Left lobe of liver (tissue), 2 donors: ENCODE measurements around the gene TTC3. TPM values are rescaled to one million over a fixed set of nuclear protein-coding genes. Genes with fewer than 3 reads are reported as not detected.
"Not testable (repeated sequence)": the region's sequence is repeated elsewhere in the genome, so short reads cannot be mapped to it uniquely, and the experiment has no call there.

ENCODE experiments used
- ATAC-seq: fragments of 200-7000 bp; cut with Tn5 transposase; one replicate; pipeline ENCODE4 v1.9.1; 2020; ENCODE audit warnings: mild to moderate bottlenecking, moderate library complexity
- DNase-seq: peaks from one replicate; pipeline ENCODE4 v3.0.0-alpha.2; 2020; ENCODE audit warnings: low spot score
- total RNA-seq: library from RNA; stranded (reverse); gene quantifications from one replicate; pipeline ENCODE4 v1.2.1, GENCODE V29; 2021
- donor health status: DM: no; HTN: no; CAD: no; lungs with moderate emphysema.
- donor health status: DM: no; HTN: yes; CAD: no.

Gene TTC3
- total RNA-seq, 1 donor from 2014 or later, result 50.5 TPM

DNA sequence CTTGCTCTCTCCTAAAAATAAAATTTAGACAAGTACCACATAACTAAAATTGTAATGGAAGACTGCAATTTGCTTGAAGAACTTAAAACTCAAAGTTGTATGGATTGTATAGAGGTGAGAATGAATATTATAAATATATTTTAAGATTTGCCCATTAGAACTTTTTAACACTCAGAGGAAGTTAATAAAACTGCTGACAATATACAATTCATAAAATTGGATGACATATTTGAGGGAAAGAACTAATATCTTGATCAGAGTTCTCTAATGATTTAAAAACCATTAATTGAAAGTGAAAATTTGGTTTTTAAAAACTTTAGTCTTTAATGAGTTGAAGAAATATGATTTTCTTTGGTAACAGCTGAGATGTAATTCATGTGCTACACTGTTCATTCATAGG is 20.9 kb downstream of the TTC3 start:
- no peak for DNase-seq
- ATAC-seq, result no peak

DNA sequence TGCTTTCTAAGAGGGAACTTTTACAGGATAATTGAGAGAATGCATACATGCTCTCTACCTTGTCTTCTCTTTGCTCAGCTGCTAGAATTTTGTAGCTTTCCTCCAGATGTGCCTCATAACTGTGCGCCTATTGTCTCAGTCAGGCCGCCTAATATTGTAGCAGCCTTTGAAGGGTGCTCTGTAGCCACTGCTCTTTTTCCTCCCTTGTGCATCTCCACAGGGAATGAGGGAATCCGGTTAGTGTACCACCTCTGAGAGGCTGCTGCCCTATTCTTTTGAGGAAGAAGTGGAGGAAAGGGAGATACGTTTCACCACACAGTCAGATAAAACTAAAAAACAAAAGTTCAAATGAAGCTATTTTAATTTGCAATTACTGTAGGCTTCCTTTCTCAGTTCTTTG is 22.8 kb downstream of the TTC3 start:
- no peak for ATAC-seq

GRCh38 chr21:37098751-37099150 is 25.7 kb downstream of the TTC3 start:
- DNase-seq (no peak), ATAC-seq (no peak)

More for the DNA sequence above, 22.8 kb downstream of the TTC3 start:
- DNase-seq, result no peak

DNA sequence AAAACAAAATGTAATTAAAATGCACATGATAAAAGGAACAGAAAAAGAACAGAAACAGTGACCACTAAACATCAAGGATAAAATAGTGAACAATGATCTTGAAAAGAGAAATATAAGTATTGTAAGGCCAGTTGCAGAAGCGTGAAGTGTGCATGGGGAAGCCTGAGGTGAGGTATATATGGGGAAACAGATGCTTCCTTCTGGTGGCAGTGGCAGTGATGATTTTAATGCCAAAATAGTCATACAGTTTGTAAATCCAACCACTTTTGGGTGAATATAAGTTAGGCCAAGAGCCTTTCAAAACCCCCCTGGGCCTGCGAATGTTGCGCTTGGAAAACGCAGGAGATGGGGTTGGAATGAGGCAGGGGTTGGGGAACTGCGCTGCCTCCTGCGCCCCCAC is 27.3 kb downstream of the TTC3 start:
- DNase-seq, result no peak
- ATAC-seq, result no peak

DNA sequence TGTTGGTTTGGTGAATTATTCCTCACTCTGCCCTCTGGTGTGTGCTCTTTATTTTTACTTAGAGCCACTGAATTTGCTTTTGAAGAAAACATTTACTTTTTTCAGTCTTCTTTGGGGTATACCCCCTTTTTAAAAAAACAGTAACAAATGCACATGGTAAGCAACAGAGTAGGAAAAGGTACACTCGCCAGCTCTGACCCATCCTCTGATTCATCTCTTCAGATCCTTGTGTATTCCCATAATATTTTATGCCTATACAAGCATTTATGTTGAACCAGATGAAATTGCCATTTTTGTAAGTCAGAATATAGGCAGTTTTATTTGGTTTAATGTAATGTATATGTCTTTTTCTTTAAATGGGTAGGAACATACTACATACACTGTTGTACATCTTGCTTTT is 28.3 kb downstream of the TTC3 start:
- ATAC-seq, result no peak

DNA sequence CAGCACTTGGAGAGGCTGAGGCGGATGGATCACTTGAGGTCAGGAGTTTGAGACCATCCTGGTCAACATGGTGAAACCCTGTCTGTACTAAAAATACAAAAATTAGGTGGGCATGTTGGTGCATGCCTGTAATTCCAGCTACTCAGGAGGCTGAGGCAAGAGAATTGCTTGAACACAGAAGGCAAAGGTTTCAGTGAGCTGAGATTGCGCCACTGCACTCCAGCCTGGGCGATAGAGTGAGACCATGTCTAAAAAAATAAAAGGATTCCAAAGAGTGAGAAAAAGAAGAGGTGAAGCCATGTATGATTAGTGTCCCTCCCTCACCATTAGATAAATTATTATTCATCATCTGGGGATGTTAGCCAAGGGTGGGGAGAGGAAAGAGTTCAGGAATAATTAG is 29.7 kb downstream of the TTC3 start:
- DNase-seq, ATAC-seq: not testable (repeated sequence)

More for the DNA sequence above, 28.3 kb downstream of the TTC3 start:
- no peak for DNase-seq

GRCh38 chr21:37106998-37107397 is 33.9 kb downstream of the TTC3 start:
- DNase-seq, result no peak
- no peak for ATAC-seq

- not testable (repeated sequence) for DNase-seq, ATAC-seq
Observed at GRCh38 chr21:37111029-37111428, 38.0 kb downstream of the TTC3 start.

DNA sequence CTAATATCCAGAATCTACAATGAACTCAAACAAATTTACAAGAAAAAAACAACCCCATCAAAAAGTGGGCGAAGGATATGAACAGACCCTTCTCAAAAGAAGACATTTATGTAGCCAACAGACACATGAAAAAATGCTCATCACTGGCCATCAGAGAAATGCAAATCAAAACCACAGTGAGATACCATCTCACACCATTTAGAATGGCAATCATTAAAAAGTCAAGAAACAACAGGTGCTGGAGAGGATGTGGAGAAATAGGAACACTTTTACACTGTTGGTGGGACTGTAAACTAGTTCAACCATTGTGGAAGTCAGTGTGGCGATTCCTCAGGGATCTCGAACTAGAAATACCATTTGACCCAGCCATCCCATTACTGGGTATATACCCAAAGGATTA is 41.2 kb downstream of the TTC3 start:
- not testable (repeated sequence) for ATAC-seq, DNase-seq

DNA sequence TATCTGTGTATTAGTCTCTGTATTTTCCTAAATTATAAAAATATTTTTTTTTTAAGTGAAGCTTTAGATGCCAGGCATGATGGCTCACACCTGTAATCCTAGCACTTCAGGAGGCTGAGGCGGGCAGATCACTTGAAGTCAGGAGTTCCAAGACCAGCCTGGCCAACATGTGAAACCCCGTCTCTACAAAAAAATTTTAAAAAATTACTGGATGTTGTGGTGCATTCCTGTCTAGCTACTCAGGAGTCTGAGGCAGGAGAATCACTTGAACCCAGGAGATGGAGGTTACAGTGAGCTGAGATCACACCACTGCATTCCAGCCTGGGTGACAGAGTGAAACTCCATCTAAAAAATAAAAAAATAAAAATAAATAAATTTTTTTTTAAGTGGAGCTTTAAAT is 43.4 kb downstream of the TTC3 start:
- ATAC-seq, DNase-seq: not testable (repeated sequence)

- DNase-seq (no peak), ATAC-seq (no peak)
Observed at GRCh38 chr21:37117204-37117603, 44.1 kb downstream of the TTC3 start.

- no peak for ATAC-seq
Observed at GRCh38 chr21:37118187-37118826, 45.3 kb downstream of the TTC3 start.

GRCh38 chr21:37119421-37120218 is 46.6 kb downstream of the TTC3 start:
- no peak for ATAC-seq
- no peak for DNase-seq

More at GRCh38 chr21:37118187-37118826, 45.3 kb downstream of the TTC3 start:
- no peak for DNase-seq

- ATAC-seq (no peak), DNase-seq (no peak)
Observed at GRCh38 chr21:37128076-37128475, 55.0 kb downstream of the TTC3 start.

DNA sequence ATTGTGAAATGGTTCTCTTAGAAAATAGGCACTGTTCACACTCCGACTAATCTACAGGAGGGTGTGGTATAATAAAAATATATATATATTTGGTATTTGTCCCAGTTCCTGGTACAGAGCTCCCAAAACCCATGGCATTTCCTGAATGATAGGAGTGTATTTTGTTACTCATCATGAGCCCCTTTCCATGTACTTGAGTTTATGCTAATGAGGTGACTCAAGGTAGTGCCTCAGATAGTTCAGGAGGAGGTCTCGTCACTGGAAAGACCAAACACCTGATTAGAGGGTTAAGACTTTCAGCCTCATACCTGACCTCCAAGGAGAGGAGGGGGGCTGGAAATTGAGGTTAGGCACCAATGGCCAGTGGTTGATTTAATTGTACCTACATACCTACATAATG is 57.9 kb downstream of the TTC3 start:
- DNase-seq (no peak), ATAC-seq (no peak)

GRCh38 chr21:37136261-37136660 is 63.2 kb downstream of the TTC3 start:
- DNase-seq (no peak), ATAC-seq (no peak)

DNA sequence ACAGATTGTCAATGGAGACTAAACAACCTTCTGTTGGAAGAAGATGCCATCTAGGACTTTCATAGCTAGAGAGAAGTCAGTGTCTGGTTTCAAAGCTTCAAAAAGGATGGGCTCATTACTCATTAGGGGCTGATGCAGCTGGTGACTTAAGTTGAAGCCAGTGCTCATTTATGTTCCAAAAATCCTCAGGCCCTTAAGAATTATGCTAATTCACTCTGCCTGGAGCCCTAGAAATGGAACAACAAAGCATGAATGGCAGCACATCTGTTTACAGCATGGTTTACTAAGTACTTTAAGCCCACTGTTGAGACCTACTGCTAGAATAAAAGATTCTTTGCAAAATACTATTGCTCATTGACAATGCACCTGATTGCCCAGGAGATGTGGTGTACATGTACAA is 63.7 kb downstream of the TTC3 start:
- DNase-seq, result no peak
- ATAC-seq, result no peak

- DNase-seq (no peak), ATAC-seq (no peak)
Observed at GRCh38 chr21:37139154-37139553, 66.1 kb downstream of the TTC3 start.

DNA sequence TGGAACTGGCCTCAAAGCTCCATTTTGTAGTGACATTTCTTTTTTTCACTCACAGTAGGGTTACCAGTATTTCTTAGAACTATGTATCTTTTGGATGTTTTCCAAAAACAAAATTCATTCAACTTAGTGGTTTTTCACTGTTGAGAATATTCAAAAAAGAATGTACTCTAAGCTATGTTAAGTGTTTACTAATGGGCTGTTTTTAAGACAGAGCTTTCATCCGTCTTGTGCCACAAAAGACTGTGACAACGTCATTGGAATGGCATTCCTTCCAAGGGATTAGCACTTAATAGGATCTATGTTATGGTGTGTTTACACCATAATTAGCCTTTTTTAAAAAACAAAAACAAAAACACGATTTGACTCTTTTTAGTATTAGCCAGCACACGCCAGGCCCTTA is 66.8 kb downstream of the TTC3 start:
- DNase-seq, result no peak
- ATAC-seq, result no peak

DNA sequence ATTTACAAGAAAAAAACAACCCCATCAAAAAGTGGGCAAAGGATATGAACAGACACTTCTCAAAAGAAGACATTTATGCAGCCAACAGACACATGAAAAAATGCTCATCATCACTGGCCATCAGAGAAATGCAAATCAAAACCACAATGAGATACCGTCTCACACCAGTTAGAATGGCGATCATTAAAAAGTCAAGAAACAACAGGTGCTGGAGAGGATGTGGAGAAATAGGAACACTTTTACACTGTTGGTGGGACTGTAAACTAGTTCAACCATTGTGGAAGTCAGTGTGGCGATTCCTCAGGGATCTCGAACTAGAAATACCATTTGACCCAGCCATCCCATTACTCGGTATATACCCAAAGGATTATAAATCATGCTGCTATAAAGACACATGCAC is 70.3 kb downstream of the TTC3 start:
- not testable (repeated sequence) for ATAC-seq, DNase-seq

GRCh38 chr21:37145635-37146111 is 72.6 kb downstream of the TTC3 start:
- no peak for DNase-seq

More at GRCh38 chr21:37145635-37146111, 72.6 kb downstream of the TTC3 start:
- no peak for ATAC-seq
